HG03135 (cell line): ENCODE results near the gene SARS2.

Source experiments
- ATAC-seq: cut with Tn5 transposase; IDR thresholded peaks from one replicate; pipeline ENCODE4 v1.9.1; 2021; ENCODE audit warnings: mild to moderate bottlenecking, moderate library complexity; ENCODE audit not compliant: unreplicated experiment

SARS2 gene

DNA sequence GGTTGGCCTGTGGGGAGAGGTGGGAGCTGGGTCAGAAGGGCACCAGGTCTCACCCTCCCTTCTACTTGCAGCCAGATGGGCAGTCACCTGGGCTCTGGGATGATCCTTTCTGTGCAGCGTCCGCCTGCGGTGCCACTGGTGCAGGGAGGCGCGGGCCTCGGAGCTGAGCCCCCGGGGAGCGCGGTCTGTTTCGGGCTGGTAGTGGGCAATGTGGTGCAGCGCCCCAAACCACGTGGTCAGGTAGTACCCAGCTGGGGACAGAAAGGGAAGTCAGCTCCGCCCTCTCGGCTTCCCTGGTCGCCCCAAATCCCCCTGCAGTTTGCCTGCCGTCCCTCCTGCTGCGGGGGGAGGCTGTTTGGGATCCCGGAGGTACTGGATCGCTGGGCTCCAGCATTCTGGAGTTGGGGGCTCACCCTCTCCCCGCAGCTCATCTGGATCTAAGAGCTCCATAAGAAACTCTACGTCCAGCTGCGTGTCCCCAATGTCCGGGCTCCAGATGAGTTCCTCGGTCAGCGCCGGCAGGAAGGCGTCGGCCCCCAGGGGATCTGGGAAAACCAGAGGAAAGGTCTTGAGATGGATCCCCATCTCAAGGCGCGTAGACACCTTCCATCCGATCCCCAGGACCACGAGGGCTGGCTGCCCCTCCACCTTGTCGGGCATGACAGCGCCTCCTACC, 61.3 kb downstream of the SARS2 start:
- ATAC-seq, result no peak

DNA sequence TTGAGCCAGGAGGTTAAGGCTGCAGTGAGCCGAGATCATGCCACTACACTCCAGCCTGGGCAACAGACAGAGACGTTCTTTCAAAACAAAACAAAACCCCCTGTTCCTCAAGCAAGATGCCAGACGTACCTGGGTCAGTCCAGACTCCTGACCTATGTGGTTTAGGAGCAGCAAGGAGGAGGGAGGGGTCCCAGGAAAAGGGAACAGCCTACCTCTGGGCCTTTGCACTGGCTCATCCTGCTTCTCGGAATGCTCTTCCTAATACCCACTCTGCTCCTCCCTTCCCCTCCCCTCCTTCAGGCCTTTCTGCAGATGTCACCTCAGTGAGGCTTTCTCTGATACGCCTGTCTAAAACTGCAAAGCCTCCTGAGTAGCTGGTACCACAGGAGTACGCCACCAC, 62.0 kb downstream of the SARS2 start:
- ATAC-seq, result no peak

DNA sequence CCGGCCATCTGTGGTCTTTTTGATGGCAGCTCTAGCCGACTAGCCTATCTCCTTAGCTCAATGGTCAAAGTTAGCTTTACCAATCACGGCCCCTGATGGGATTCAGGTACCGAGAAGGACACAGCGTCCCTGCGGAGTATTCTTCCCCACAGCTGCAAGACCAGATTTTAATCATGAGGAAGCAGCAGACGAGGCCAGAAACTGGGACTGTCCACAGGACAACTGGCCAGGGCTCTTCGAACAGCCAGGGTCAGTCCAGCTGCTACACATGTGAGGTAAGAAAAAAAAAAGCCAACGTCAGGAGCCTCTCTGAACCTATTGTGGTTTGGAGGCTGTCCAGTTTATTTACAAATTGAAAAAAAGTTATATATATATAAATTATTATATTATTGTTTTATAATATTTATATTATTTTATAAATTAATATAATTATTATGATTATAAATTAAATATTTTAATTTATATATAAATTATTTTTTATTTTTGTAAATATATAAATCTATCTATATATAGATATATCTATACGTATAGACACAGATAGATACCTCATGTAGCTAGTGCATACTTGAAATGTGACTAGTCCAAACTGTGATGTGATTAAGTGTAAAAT, 63.3 kb downstream of the SARS2 start:
- ATAC-seq, result no peak
